Hematopoietic multipotent progenitor cell treated with erythropoietin and hydrocortisone succinate and interleukin-3 and kit ligand, for 8 days (in vitro differentiated cells): ENCODE measurements around the gene UCN.
"Not testable (repeated sequence)": the region's sequence is repeated elsewhere in the genome, so short reads cannot be mapped to it uniquely, and the experiment has no call there.

Experiments used
- DNase-seq: peaks from one replicate; pipeline ENCODE4 v3.0.0-alpha.2; 2015

Gene UCN

DNA sequence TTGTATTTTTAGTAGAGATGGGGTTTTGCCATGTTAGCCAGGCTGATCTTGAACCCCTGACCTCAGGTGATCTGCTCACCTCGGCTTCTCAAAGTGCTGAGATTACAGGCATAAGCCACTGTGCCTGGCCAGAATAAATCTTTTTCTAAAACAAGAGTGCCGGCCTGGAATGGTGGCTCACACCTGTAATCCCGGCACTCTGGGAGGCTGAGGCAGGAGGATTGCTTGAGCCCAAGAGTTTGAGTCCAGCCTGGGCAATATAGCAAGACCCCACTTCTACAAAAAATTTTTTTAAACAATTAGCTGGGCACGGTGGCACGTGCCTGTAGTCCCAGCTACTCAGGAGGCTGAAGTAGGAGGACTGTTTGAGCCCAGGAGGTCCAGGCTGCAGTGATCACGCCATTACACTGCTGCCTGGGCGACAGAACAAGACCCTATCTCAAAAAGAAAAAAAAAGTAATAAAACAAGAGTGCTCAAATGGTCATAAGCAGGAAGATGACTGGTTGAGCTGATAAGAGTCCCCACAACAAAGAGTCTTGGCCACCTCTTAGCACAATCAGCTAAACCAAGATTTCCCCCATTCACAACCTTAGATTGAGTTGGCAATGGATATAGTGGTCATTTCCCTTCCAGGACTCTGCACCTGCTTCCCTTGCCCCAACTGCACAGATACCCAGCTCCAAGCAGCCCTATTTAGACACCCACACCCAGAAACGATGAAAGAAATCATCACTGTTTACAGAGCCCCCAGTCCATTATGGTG lies 5.8 kb upstream of the UCN start:
- DNase-seq, result no peak

GRCh38 chr2:27312152-27312551 lies 3.9 kb upstream of the UCN start:
- no peak for DNase-seq

GRCh38 chr2:27309651-27310050 lies 1.4 kb upstream of the UCN start:
- no peak for DNase-seq

DNA sequence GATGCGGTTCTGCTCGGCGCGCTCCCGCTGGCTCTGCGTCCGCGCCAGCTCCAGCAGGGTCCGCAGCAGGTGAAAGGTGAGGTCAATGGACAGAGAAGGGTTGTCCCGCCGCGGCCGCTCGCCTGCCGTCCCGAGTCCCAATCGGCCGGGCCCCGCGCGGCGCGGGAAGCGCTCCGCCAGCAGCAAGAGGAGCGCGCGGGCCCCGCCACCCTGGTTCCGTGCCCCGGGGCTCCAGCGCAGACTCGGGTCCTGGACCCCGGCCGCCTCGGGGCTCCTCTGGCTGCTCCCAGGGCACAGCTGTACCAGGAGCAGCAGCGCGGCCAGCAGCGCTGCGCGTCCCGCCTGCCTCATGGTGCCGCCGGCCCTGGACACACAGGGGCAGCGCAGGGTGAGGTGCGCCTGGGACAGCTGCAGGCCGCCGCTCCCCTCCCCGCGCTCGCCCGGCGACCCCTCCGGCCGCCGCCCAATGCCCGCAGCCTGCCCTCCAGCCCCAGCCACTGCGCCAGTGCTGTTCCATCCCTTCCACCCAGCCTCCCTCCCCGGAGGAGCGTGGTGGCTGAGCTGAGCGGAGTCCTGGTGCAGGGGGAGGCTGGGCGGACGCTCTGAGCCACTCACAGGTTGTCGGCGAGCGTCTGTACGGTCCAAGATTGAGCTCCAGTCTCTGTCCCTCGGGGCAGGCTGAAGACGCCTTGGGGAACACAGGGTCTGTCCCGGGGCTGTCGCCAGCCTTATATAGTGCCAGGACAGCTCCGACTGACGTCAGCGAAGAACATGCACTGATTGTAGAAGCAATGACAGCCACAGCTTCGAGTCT lies 493 bp downstream of the UCN start:
- no peak for DNase-seq

GRCh38 chr2:27307287-27307544 lies 1.0 kb downstream of the UCN start:
- DNase-seq, result no peak

- no peak for DNase-seq
These were observed 1.5 kb downstream of the UCN start for GRCh38 chr2:27306573-27307286.

DNA sequence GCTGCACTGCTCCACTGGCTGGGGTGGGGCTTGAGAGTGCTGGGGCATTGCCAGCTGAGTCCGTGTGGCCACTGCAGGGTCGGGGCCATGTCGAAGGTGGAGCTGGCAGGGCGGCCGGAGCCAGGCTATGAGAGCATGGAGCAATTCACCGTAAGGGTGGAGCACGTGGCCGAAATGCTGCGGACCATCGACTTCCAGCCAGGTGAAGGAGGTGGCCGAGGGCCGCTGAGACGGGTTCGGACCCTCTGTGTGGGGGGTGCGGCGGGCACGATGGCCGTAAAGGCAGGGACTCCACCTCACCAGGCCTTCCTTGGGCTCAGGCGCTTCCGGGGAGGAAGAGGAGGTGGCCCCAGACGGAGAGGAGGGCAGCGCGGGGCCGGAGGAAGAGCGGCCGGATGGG lies 2.1 kb downstream of the UCN start:
- DNase-seq, result no peak

GRCh38 chr2:27305516-27305915 lies 2.7 kb downstream of the UCN start:
- DNase-seq, result no peak

DNA sequence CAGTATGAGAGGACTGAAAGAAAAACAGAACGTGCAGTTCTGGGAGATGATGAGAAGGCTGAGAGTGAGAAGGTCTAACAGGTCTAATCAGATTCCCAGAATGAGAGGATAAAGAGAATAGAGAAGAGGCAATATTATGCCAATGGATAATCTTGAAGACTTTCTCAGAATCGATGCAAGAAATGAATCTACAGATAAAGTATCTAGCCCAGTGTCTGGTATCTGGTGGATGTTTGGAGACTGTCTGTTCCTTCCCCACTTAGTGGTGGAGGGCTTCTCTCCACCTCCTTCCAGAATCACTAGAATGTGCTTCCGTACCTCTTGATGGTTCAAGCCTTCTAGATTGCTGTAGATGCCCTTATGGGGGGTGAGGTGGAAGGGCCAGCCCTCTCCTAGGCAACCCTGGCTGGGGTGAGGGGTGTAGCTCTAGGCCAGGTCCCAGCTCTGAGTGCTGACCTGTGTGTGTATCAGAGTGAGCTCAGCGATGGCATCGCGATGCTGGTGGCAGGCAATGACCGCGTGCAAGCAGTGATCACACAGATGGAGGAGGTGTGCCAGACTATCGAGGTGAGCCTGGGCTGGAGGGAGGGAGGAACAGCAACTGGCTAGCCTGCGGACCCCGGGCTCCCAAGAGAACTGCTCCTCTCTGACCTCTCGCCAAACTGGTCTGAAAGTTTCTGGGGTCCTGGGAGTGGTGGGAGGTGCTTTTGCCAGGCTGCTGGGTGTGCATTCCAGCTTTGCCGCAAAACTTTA lies 3.6 kb downstream of the UCN start:
- no peak for DNase-seq

DNA sequence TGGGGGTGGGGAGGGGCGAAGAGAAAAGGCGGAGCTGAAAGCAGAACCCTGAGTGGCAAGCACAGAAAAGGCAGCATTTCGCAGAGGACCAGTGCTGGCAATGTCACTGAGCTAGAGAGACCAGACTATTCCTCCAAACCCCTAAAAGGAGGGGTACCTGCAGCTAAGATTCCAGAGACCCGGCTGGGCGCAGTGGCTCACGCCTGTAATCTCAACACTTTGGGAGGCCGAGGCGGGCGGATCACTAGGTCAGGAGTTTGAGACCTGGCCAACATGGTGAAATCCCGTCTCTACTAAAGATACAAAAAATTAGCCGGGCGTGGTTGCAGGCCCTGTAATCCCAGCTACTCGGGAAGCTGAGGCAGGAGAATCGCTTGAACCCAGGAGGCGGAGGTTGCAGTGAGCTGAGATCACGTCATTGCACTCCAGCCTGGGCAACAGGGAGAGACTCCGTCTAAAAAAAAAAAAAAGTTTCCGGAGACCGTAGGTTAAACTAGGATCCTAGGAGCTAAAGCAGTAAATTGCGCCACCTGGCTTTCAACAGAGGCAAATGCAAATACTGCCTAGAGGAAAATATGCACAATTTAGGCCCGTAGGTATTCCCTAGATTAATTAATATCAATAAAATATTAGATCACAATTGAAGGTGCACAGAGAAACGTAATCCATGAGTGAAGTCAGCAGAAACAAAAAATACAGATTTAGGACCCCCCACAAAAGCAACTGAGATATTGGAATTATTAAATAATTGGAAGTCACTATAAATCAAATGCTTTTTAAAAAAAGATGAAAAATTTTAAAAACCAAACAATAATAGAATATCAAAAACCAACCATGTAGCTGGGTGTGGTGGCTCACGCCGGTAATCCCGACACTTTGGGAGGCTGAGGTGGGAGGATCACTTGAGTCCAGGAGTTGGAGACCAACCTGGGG lies 4.9 kb downstream of the UCN start:
- peak; percentile 79 for DNase-seq

GRCh38 chr2:27300606-27301005 lies 7.6 kb downstream of the UCN start:
- not testable (repeated sequence) for DNase-seq

DNA sequence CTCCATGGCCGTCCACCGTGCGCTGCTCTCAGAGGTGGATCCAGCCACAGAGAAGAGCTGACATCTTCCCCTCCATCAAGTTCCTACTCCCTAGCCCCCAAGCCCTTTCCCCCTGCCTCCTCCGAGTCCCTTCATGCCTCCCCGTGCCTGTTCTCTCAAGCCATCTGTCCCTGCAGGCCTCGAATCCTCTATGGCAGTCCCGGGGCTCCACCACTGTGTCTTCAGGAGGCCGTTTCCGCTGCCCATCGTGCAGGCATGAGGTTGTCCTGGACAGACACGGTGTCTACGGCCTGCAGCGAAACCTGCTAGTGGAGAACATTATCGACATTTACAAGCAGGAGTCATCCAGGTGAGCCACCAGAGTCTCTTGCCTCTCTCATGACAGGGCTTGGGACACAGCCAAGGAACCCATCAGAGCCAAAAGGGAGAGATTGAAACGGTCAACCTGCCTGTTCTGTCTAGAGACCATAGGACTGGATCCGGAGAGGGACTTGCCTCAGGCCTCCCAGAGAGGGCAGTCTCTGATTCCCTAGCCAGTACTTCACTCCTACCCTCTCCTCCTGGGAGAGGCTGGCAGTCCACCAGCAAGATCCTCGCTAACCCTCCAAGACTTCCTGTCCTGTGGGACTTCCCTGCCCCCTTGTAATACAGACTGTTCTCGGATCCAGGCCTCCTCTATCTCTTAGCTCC lies 9.7 kb downstream of the UCN start:
- DNase-seq, result no peak

GRCh38 chr2:27297195-27297594 lies 11.1 kb downstream of the UCN start:
- no peak for DNase-seq

DNA sequence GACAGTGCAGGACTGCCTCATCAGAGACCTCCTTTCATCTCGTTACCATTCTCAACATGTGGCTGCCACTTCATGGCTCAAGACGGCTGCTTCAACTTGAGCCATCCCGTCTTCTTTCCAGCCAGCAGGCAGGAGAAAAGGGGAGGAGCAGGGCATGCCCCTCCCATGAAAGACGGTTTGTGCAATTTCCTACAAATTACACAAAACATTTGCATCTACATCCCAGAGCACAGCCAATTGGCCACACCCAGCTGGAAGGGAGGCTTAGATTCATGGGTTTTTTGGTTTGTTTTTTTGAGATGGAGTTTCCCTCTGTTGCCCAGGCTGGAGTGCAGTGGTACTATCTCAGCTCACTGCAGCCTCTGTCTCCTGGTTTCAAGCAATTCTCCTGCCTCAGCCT lies 11.8 kb downstream of the UCN start:
- DNase-seq, result no peak

DNA sequence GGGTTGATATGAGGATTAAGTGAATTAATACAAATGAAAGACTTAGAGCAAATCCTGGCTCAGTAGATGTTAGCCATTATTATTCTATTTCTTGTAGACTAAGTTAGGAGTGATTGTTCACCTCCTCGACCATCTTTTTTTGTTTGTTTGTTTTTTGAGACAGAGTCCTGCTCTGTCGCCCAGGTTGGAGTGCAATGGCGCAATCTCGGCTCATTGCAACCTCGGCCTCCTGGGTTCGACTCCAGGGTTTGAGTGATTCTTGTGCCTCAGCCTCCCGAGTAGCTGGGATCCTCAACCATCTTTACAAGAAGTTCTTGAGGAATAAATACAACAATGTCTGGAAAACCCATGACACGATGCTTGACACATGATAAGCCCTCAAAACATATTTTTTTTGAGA lies 13.3 kb downstream of the UCN start:
- DNase-seq, result no peak

DNA sequence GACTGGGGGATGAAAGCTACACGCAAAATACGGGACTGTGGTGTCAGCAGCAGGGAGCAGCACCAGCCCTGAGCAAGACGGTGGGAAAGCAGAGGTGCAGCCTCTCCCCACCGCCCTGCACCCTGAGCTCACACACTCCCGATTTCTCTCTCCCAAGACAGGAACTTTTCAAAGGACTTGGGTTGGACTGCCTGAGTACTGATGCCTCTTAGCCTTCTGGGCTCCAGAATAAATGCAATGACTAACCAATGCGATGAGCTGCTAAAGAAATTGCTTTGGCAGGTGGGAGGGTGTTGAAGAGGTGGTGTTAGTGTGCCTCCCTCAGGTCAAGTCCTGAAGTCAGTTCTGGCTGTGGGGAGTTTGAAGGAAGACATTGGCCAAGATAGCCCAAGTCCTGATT lies 16.4 kb downstream of the UCN start:
- DNase-seq, result no peak

DNA sequence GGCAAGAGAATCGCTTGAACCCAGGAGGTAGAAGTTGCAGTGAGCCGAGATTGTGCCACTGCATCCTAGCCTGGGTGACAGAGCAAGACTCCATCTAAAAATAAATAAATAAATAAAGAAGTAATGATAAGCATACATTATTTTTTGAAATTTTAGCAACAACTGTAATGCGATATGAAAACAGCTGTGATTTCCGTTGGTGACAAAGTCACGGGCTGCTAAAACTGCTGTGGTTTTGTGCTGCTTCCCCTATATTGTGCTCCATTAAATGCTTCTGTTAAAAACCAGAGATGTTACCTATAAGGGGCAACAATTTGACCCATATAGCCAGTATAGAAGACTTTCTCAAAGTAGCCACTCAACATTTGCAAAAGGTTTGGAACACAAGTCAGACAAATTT lies 17.7 kb downstream of the UCN start:
- DNase-seq, result no peak

GRCh38 chr2:27288610-27289009 lies 19.6 kb downstream of the UCN start:
- no peak for DNase-seq

GRCh38 chr2:27285481-27285880 lies 22.8 kb downstream of the UCN start:
- no peak for DNase-seq

- DNase-seq, result no peak
These were observed 23.2 kb downstream of the UCN start for GRCh38 chr2:27284996-27285395.

GRCh38 chr2:27282892-27283291 lies 25.4 kb downstream of the UCN start:
- DNase-seq, result no peak
